DOHH2 (cell line): ENCODE measurements around the gene MTIF3.

Source experiments
- H3F3A ChIP-seq: fragments of 200-600 bp; sonication (generic), shearing (Covaris generic); 2 replicates; pipeline ENCODE4 v1.6.0; 2016; ENCODE audit warnings: antibody characterized with exemption, mild to moderate bottlenecking; ENCODE audit not compliant: control insufficient read depth, insufficient read depth
- H3K27ac ChIP-seq: fragments of 200-600 bp; sonication (generic); 2 replicates; pipeline ENCODE4 v1.5.1; 2014; ENCODE audit warnings: low read depth, mild to moderate bottlenecking, low read length, moderate library complexity
- H3K27me3 ChIP-seq: fragments of 200-600 bp; sonication (generic); 2 replicates; pipeline ENCODE4 v1.6.1; 2014; ENCODE audit warnings: mild to moderate bottlenecking, low read length, mixed read lengths; ENCODE audit not compliant: control insufficient read depth
- H3K36me3 ChIP-seq: fragments of 200-600 bp; sonication (generic); 2 replicates; pipeline ENCODE4 v1.6.1; 2014; ENCODE audit warnings: mild to moderate bottlenecking, low read length, moderate library complexity, mixed read lengths; ENCODE audit not compliant: control insufficient read depth
- H3K4me1 ChIP-seq: fragments of 200-600 bp; sonication (generic); 2 replicates; pipeline ENCODE4 v1.6.1; 2014; ENCODE audit warnings: mild to moderate bottlenecking, low read length, mixed read lengths; ENCODE audit not compliant: control insufficient read depth
- H3K4me2 ChIP-seq: fragments of 200-600 bp; sonication (generic); 2 replicates; pipeline ENCODE4 v1.6.0; 2014; ENCODE audit warnings: mild to moderate bottlenecking, low read length, moderate library complexity
- H3K4me3 ChIP-seq: fragments of 200-600 bp; sonication (generic); 2 replicates; pipeline ENCODE4 v1.5.1; 2014; ENCODE audit warnings: mild to moderate bottlenecking, low read length, mixed read lengths
- H3K79me2 ChIP-seq: fragments of 200-600 bp; sonication (generic); 2 replicates; pipeline ENCODE4 v1.6.1; 2014; ENCODE audit warnings: mild to moderate bottlenecking, low read length, mixed read lengths; ENCODE audit not compliant: control insufficient read depth
- H3K9me2 ChIP-seq: fragments of 200-600 bp; sonication (generic); replicated peaks from 2 replicates; pipeline ENCODE4 v1.6.1; 2014; ENCODE audit warnings: mild to moderate bottlenecking, low read length, mixed read lengths; ENCODE audit not compliant: control insufficient read depth
- H3K9me3 ChIP-seq: fragments of 200-600 bp; sonication (generic); 2 replicates; pipeline ENCODE4 v1.6.1; 2014; ENCODE audit warnings: antibody characterized with exemption, low read length, mixed read lengths; ENCODE audit not compliant: control insufficient read depth, insufficient read depth
- H4K20me1 ChIP-seq: fragments of 200-600 bp; sonication (generic); 2 replicates; pipeline ENCODE4 v1.6.0; 2014; ENCODE audit warnings: low read depth, mild to moderate bottlenecking, antibody characterized with exemption, low read length, moderate library complexity; ENCODE audit not compliant: control insufficient read depth, insufficient read depth
- EZH2phosphoT487 ChIP-seq: fragments of 200-600 bp; sonication (generic); IDR thresholded peaks from 2 replicates; pipeline ENCODE4 v1.6.1; 2017; ENCODE audit warnings: borderline replicate concordance, mild to moderate bottlenecking, antibody characterized with exemption, low read length, moderate library complexity, mixed read lengths
- TF ChIP-seq, protein P1 (sequence below): fragments of 200-600 bp; sonication (generic); IDR thresholded peaks from one replicate; pipeline ENCODE4 v1.5.1; 2014; ENCODE audit warnings: antibody characterized with exemption, mild to moderate bottlenecking, low read depth, low read length; ENCODE audit not compliant: poor library complexity, severe bottlenecking

The MTIF3 gene

GRCh38 chr13:27396252-27396846, 54.0 kb downstream of the MTIF3 start:
- Histone ChIP-seq H3K4me3 (no peak overlapping the region), H3K27me3 (peaks cover 10% of the 10 kb centered on the region), H3K9me2 (no peaks in the 10 kb centered on the region), H3K36me3 (no peaks in the 10 kb centered on the region), H3K4me1 (peaks cover 4% of the 10 kb centered on the region; the same call in 1 of the 2 replicates), H3K79me2 (no peaks in the 10 kb centered on the region), H3F3A (no peaks in the 10 kb centered on the region), H4K20me1 (no peaks in the 10 kb centered on the region), H3K4me2 (no peak overlapping the region), H3K9me3 (0 out of 2 replicates have a peak, but pooled peaks cover 4% of the 10 kb centered on the region), H3K27ac (no peak overlapping the region)
- TF ChIP-seq, protein P1, sequence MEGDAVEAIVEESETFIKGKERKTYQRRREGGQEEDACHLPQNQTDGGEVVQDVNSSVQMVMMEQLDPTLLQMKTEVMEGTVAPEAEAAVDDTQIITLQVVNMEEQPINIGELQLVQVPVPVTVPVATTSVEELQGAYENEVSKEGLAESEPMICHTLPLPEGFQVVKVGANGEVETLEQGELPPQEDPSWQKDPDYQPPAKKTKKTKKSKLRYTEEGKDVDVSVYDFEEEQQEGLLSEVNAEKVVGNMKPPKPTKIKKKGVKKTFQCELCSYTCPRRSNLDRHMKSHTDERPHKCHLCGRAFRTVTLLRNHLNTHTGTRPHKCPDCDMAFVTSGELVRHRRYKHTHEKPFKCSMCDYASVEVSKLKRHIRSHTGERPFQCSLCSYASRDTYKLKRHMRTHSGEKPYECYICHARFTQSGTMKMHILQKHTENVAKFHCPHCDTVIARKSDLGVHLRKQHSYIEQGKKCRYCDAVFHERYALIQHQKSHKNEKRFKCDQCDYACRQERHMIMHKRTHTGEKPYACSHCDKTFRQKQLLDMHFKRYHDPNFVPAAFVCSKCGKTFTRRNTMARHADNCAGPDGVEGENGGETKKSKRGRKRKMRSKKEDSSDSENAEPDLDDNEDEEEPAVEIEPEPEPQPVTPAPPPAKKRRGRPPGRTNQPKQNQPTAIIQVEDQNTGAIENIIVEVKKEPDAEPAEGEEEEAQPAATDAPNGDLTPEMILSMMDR = no peak
- TF ChIP-seq EZH2phosphoT487 = no peak

- H3K79me2 ChIP-seq = no peaks in the 10 kb centered on the region
- no peak for TF ChIP-seq EZH2phosphoT487
- TF ChIP-seq, protein P1 = no peak
- H3K27me3 ChIP-seq = peaks cover 12% of the 10 kb centered on the region
- no peaks in the 10 kb centered on the region for H3F3A ChIP-seq
- H4K20me1 ChIP-seq = no peaks in the 10 kb centered on the region
- no peak overlapping the region for H3K4me2 ChIP-seq
- H3K4me3 ChIP-seq = no peak overlapping the region
- no peaks in the 10 kb centered on the region for H3K4me1 ChIP-seq
- no peak overlapping the region for H3K27ac ChIP-seq
- no peaks in the 10 kb centered on the region for H3K36me3 ChIP-seq
- no peaks in the 10 kb centered on the region for H3K9me2 ChIP-seq
- H3K9me3 ChIP-seq = no peaks in the 10 kb centered on the region
These were observed 55.3 kb downstream of the MTIF3 start for GRCh38 chr13:27395007-27395510.

- no peak for TF ChIP-seq EZH2phosphoT487
- TF ChIP-seq, protein P1 = no peak
- no peaks in the 10 kb centered on the region for H3K9me2 ChIP-seq
- no peak overlapping the region for H3K4me2 ChIP-seq
- H3K9me3 ChIP-seq = no peaks in the 10 kb centered on the region
- peaks cover 12% of the 10 kb centered on the region for H3K27me3 ChIP-seq
- no peaks in the 10 kb centered on the region for H3F3A ChIP-seq
- no peak overlapping the region for H3K27ac ChIP-seq
- no peak overlapping the region for H3K4me3 ChIP-seq
- no peaks in the 10 kb centered on the region for H4K20me1 ChIP-seq
- H3K79me2 ChIP-seq = no peaks in the 10 kb centered on the region
- no peaks in the 10 kb centered on the region for H3K4me1 ChIP-seq
- no peaks in the 10 kb centered on the region for H3K36me3 ChIP-seq
These were observed 57.3 kb downstream of the MTIF3 start for GRCh38 chr13:27393101-27393500.
